Skeletal muscle tissue (tissue), 4 donors: ENCODE measurements around the gene CALCB. TPM values are rescaled to one million over a fixed set of nuclear protein-coding genes. Genes with fewer than 3 reads are reported as not detected.

Source experiments
- H3K27ac ChIP-seq: one replicate; pipeline ENCODE4 v1.7.0; 2013; ENCODE audit warnings: mild to moderate bottlenecking, low read depth, low read length, inconsistent platforms
- H3K27me3 ChIP-seq, 3 donors: one replicate each; pipeline ENCODE4 v1.7.0; 2013; ENCODE audit warnings: low read length in 3 of 3; ENCODE audit not compliant: control insufficient read depth in 3 of 3, insufficient read depth in 3 of 3
- H3K36me3 ChIP-seq, 3 donors: one replicate each; pipeline ENCODE4 v1.7.0; 2013; ENCODE audit warnings: low read length in 3 of 3; ENCODE audit not compliant: control insufficient read depth in 3 of 3, insufficient read depth in 3 of 3
- H3K4me1 ChIP-seq, 3 donors: one replicate each; pipeline ENCODE4 v1.7.0; 2013; ENCODE audit warnings: low read length in 3 of 3, mild to moderate bottlenecking in 3 of 3; ENCODE audit not compliant: control insufficient read depth in 3 of 3, insufficient read depth in 3 of 3
- H3K4me3 ChIP-seq, 3 donors: one replicate each; pipeline ENCODE4 v1.7.0; 2013; ENCODE audit warnings: low read length in 3 of 3
- H3K9ac ChIP-seq, 3 donors: one replicate each; pipeline ENCODE4 v1.7.0; 2013; ENCODE audit warnings: low read length in 3 of 3, mild to moderate bottlenecking in 3 of 3, moderate library complexity in 2 of 3, low read depth in 1 of 3
- H3K9me3 ChIP-seq, 3 donors: one replicate each; pipeline ENCODE4 v1.7.0; 2013; ENCODE audit warnings: low read length in 3 of 3; ENCODE audit not compliant: control insufficient read depth in 3 of 3
- total RNA-seq: library from RNA; depleted of rRNA; stranded (reverse); fragments of >200 nt; gene quantifications from one replicate; pipeline ENCODE4 v1.2.3, GENCODE V29; 2014
- donor health status: Osteomylitis.

Gene CALCB
- total RNA-seq, 1 donor from 2014 or later: not detected

DNA sequence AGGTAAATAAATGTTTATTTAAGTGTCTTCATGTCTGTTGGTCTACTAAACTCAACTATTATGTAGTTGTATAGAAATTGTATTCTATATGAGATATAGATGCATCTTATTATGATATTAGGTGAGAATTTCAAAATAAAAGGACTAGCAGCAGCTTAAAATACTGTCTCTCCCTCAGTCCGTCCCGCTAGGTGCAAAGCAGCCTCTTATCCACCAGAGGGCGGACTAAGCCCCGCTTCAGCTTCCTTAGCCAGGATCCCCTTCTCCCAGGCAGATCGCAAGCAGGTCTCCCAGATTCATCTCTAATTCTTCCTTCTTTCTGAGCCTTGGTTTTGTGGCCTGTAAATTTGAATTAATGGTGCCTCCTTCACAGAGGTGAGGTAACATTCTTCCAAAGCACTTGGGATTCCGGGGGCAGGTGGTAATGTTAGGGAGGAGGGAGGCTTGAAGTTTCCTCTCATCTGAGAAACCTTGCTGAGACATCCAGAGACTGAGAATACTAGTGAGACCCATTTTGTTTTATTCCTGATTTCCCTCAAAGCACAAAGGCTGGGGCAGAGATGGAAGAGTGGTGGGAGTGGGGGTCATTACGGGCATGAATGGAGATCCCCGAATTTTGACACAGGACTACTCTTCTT lies 27.8 kb downstream of the CALCB start:
- peak overlapping the region in 1 of 3 donors; percentile 1 for H3K9ac ChIP-seq
- no peaks in the 10 kb centered on the region for H3K4me1 ChIP-seq
- H3K4me3 ChIP-seq: no peak overlapping the region
- H3K36me3 ChIP-seq: no peaks in the 10 kb centered on the region
- peaks cover 0 to 6% (median 2%) of the 10 kb centered on the region in 3 donors for H3K27me3 ChIP-seq
- H3K27ac ChIP-seq: no peak overlapping the region
- no peaks in the 10 kb centered on the region for H3K9me3 ChIP-seq

DNA sequence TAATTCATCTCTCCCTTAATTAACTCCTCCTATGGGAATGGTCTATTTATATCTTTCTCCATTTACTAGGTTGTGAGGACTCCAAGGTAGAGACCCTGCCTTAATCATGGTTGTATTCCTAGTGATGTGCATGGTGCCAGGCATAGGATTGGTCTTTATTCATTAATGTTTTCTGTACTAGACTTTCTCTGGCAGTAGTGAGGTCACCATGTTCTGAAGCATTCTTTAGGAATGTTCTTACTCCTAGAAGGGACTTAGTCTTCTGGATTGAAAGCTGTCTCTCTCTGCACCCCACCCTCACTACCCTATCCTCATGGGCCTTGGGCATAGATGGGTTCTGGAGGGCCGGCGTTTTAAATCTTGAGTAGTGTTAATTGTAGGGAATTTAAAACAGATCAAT lies 30.8 kb downstream of the CALCB start:
- Histone ChIP-seq H3K4me1 (no peaks in the 10 kb centered on the region), H3K4me3 (no peak overlapping the region), H3K9ac (no peak overlapping the region), H3K36me3 (no peaks in the 10 kb centered on the region), H3K9me3 (no peaks in the 10 kb centered on the region), H3K27me3 (peaks cover 0 to 3% (median 0%) of the 10 kb centered on the region in 3 donors), H3K27ac (no peak overlapping the region)

DNA sequence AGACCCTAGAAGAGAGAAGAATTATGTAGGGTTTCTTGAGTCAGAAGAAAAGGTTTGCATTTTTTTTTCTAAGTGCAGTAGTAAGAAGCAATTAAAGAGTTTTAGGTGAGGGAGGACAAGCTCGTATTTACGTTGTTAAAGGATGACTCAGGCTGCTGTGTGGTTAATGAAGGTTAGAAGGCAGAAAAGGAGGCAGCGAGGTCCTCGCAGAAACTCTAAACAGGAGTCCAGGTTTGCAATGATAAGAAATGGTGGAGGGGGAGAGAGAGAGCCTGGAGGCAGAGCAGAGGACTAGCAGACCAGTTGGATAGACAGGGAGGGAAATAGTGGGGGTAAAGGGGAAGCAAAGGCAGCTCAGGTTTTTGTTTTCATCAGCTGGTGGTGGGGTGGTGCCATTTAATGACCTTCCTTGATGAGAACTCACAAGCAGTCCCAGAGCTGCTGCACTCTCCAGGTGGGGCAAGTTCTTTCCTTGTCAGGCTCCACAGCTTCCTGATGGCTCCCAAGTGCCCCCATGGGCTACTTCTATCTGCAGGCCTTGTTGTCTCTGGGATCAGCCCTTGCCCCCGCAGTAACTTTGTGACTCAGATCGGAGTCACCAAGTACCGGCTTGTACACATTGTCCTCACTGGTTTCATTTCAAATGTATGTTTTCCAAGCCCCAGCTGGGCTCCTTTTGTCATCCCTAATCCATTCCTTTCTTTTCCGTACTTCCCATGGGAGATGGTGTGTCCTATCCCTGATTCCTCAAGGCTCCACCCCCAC lies 33.0 kb downstream of the CALCB start:
- Histone ChIP-seq H3K9ac (no peak overlapping the region), H3K36me3 (no peaks in the 10 kb centered on the region)

DNA sequence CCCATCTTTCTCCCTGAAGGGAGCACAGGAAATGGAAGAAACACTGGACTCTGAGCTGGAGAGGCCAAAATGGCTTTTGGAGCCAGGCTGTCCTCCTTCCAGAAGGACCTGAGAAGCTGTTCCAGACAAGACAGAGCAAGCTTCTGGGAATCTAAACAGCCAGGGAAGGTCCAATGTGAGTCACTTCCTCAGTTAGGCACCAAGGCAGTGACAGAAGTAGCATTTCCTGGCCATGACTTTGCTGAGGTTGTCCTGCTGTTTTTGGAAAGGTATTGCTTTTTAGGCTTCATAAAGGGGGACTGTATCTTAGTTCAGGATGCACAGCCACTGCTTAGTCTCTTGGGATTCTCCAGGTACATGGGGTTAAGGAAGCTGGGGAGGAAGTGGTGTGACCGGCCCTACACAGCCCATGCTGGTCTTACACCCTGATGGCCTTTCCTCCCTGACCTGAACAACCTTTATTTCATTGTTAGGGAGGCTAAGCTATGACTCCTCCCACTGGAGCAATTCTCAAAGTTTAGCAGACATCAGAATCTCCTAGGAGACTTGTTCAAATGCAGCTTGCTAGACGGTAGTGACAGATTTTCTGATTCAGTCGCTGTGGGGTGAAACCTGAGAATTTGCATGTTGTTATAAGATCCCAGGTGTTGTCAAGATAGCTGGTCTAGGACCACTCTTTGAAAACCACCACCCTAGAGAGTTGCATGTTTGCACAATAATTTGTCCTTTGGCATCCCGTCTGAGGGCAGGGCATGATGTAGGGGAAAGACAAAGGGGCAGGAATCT lies 34.5 kb downstream of the CALCB start:
- H3K27me3 ChIP-seq: no peaks in the 10 kb centered on the region
- H3K27ac ChIP-seq: no peak overlapping the region
- H3K4me1 ChIP-seq: no peaks in the 10 kb centered on the region
- H3K36me3 ChIP-seq: no peaks in the 10 kb centered on the region
- no peak overlapping the region for H3K4me3 ChIP-seq
- no peaks in the 10 kb centered on the region for H3K9me3 ChIP-seq
- H3K9ac ChIP-seq: no peak overlapping the region

More for the DNA sequence above, 33.0 kb downstream of the CALCB start:
- H3K4me1 ChIP-seq: no peaks in the 10 kb centered on the region
- no peak overlapping the region for H3K27ac ChIP-seq
- H3K9me3 ChIP-seq: no peaks in the 10 kb centered on the region
- H3K4me3 ChIP-seq: no peak overlapping the region
- no peaks in the 10 kb centered on the region for H3K27me3 ChIP-seq

- Histone ChIP-seq H3K9me3 (no peaks in the 10 kb centered on the region), H3K27me3 (peaks cover 0 to 2% (median 0%) of the 10 kb centered on the region in 3 donors), H3K4me3 (no peak overlapping the region), H3K4me1 (no peaks in the 10 kb centered on the region), H3K27ac (no peak overlapping the region), H3K9ac (no peak overlapping the region), H3K36me3 (no peaks in the 10 kb centered on the region)
Measured at GRCh38 chr11:15108592-15109130, 35.3 kb downstream of the CALCB start.

DNA sequence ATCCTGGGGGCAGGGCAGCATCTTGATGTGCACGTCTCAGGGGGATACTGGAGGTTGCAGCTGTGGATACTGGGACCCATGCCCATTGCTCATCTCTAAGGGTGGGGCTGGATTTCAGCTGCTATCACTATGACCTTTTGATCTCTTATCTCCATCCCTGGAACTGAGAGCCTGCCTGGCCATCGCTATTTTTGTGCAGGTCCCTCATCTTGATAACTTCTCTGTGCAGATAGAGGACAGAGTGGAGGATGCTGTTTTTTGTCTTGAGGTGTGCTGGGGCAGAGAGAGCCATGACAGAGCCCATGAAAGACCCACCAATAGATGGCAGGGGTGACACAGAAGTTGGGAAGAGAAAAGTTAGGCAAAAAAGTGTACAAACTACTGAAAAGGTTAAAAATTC lies 36.2 kb downstream of the CALCB start:
- peaks cover 0 to 4% (median 0%) of the 10 kb centered on the region in 3 donors for H3K4me1 ChIP-seq
- H3K27me3 ChIP-seq: peaks cover 0 to 9% (median 4%) of the 10 kb centered on the region in 3 donors
- no peaks in the 10 kb centered on the region for H3K36me3 ChIP-seq
- H3K27ac ChIP-seq: no peak overlapping the region
- no peaks in the 10 kb centered on the region for H3K9me3 ChIP-seq
- H3K9ac ChIP-seq: no peak overlapping the region
- H3K4me3 ChIP-seq: no peak overlapping the region

DNA sequence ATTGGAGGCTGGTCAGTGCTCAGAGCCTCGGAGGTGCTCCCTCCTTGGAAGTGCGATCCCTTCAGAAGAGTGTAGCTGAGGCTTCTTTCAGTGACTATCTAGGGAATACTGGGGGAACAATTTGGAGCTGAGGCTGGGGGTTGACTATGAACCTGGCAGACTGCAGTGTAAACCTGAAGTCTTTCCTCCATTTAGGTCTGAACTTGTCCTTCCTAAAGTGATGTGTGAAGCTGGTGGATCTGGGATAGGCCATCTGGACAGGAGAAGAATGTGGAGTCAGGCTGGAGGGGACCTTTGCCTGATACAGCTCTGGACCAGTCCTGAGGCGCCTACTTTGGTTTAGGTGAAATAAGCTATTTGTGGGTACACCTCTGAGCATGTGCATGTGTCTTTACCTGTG lies 37.8 kb downstream of the CALCB start:
- Histone ChIP-seq H3K27me3 (peaks cover 15 to 23% (median 16%) of the 10 kb centered on the region in 3 donors), H3K27ac (no peak overlapping the region), H3K36me3 (no peaks in the 10 kb centered on the region), H3K9ac (no peak overlapping the region), H3K9me3 (no peaks in the 10 kb centered on the region), H3K4me3 (no peak overlapping the region), H3K4me1 (peaks cover 3 to 9% (median 4%) of the 10 kb centered on the region in 3 donors)

GRCh38 chr11:15112131-15112541 lies 38.7 kb downstream of the CALCB start:
- Histone ChIP-seq H3K27me3 (peaks cover 18 to 25% (median 19%) of the 10 kb centered on the region in 3 donors), H3K4me3 (no peak overlapping the region), H3K4me1 (peaks cover 3 to 9% (median 4%) of the 10 kb centered on the region in 3 donors), H3K9me3 (no peaks in the 10 kb centered on the region), H3K9ac (no peak overlapping the region), H3K27ac (no peak overlapping the region), H3K36me3 (no peaks in the 10 kb centered on the region)

DNA sequence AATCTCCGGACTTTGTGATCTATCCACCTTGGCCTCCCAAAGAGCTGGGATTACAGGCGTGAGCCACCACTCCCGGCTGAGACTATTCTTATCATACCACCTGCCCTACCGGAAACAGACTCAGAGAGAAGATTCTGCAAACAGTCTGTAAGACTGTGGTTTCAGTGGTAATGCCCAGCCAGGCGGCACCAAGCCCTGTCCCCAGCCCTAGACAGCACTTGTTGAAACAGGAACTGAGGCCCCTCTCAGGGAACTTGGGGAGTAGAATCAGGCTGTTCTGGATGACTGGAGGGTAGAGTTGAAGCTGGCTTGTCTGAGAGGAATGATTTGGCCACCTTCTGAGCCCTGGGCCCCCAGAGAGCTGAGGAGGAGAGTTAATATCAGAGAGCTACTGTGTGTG lies 40.0 kb downstream of the CALCB start:
- Histone ChIP-seq H3K9ac (no peak overlapping the region), H3K27ac (no peak overlapping the region), H3K36me3 (no peaks in the 10 kb centered on the region), H3K4me1 (peaks cover 3 to 9% (median 4%) of the 10 kb centered on the region in 3 donors), H3K4me3 (no peak overlapping the region), H3K9me3 (no peaks in the 10 kb centered on the region), H3K27me3 (peaks cover 25 to 31% (median 28%) of the 10 kb centered on the region in 3 donors)
